ENCODE measurements around the gene CA9.

GRCh38 chr9:35675204-35675603 is 1.5 kb downstream of the CA9 start:
- TF ChIP-seq GATA2 (IDR thresholded peaks at IDR 0.05; ENCODE audit: low read depth, low read length) (no peak), GATA3 (IDR thresholded peaks at IDR 0.05; ENCODE audit: low read depth, low read length) (no peak)
